ENCODE data around the gene RPL10L.

- TF ChIP-seq CTCF (IDR thresholded peaks at IDR 0.05) (no peak), POLR2A (IDR thresholded peaks at IDR 0.05) (no peak)
These were observed 1.6 kb upstream of the RPL10L start for GRCh38 chr14:46653031-46653755.
